ENCODE data around the gene CDK2. TPM values are rescaled to one million over a fixed set of nuclear protein-coding genes. Genes with fewer than 3 reads are reported as not detected.
A peak's percentile ranks its signal among the peaks of the same experiment; 100 is the strongest.
"Not testable (repeated sequence)": the region's sequence is repeated elsewhere in the genome, so short reads cannot be mapped to it uniquely, and the experiment has no call there.

Gene CDK2
- total and polyA plus RNA-seq, 3 experiments from 2014 or later = 8.2 to 125 (median 117) TPM

DNA sequence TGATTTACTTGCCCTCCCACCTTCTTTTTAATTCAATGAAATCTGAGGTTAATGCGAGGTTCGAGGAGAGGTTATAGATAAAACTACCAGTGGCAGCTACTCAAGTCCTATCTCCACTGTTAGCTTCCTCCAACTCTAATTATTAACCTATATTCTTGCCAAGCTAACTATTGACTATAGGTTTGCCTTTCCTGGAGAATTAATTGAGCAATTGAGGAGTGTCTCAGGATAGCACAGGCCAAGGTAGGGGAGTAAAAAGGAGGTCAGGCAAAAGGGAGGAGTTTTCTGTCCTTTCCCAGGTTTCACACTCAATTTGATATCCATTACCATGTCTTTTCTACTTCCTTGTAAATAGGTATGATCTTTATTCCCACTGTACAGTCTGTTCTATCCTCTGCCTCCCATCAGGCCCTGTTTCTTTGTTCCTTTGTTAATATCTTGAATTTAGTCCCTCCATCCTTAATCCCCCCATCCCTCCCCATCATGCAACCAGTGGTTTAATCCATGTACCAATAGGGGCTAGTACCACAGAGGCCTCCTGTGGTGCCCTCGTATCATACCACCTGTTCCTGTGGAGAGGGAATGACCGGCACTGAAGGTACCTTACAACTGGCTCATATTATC lies 26.7 kb downstream of the CDK2 start:
- Histone ChIP-seq H3K27ac (ENCODE audit: low read depth, low read length) (no peak overlapping the region), H3K27me3 (ENCODE audit: insufficient read depth, low read length, poor library complexity, severe bottlenecking) (no peaks in the 10 kb centered on the region), H3K4me1 (ENCODE audit: insufficient read depth, low read length) (peaks cover 5% of the 10 kb centered on the region), H3K4me3 (ENCODE audit: low read length) (no peak overlapping the region), H3K9me3 (ENCODE audit: low read length) (no peaks in the 10 kb centered on the region), H3K36me3 (ENCODE audit: insufficient read depth, low read length) (peaks cover 46% of the 10 kb centered on the region)
- Mint-ChIP-seq H3K4me1 (peaks cover 7 to 14% (median 9%) of the 10 kb centered on the region in 3 donors), H3K36me3 (peaks cover 0 to 61% (median 20%) of the 10 kb centered on the region in 3 donors), H3K27me3 (no peaks in the 10 kb centered on the region), H3K4me3 (no peak overlapping the region), H3K9me3 (no peaks in the 10 kb centered on the region), H3K27ac (peak overlapping the region in 3 of 8 donors; percentile 34 to 69 (median 42))
- CTCF ChIA-PET = interaction anchor here (0.8 to 1.5 kb wide), 3 partner anchors 13 to 255 kb away, joined by 3 to 6 read pairs (median 3); partner anchors contain the start of gene ZC3H10
- POLR2A ChIA-PET = interaction anchor here (0.6 kb wide), 1 partner anchor 44 kb away, joined by 3 read pairs; no protein-coding TSS in a partner anchor
- no peak for DNase-seq

- peaks cover 5% of the 10 kb centered on the region for H3K4me1 ChIP-seq (ENCODE audit: insufficient read depth, low read length)
- H3K27me3 Mint-ChIP-seq = peaks cover 0 to 5% of the 10 kb centered on the region in 2 donors
- peak overlapping the region in 1 of 8 donors; percentile 26 for H3K27ac Mint-ChIP-seq
- CTCF ChIA-PET = interaction anchor here (0.6 to 4.7 kb wide), 22 partner anchors 10 to 256 kb away, joined by 3 to 22 read pairs (median 4); partner anchors contain the start of genes DNAJC14, PA2G4 and RAB5B
- no peaks in the 10 kb centered on the region for H3K27me3 ChIP-seq (ENCODE audit: insufficient read depth, low read length, poor library complexity, severe bottlenecking)
- H3K4me3 Mint-ChIP-seq = no peak overlapping the region
- H3K36me3 ChIP-seq (ENCODE audit: insufficient read depth, low read length) = peaks cover 36% of the 10 kb centered on the region
- H3K4me3 ChIP-seq (ENCODE audit: low read length) = no peak overlapping the region
- POLR2A ChIA-PET = interaction anchor here (0.8 kb wide), 1 partner anchor 11 kb away, joined by 3 read pairs; no protein-coding TSS in a partner anchor
- no peaks in the 10 kb centered on the region for H3K9me3 Mint-ChIP-seq
- H3K4me1 Mint-ChIP-seq = peaks cover 11 to 14% (median 13%) of the 10 kb centered on the region in 3 donors
- no peaks in the 10 kb centered on the region for H3K9me3 ChIP-seq (ENCODE audit: low read length)
- H3K27ac ChIP-seq (ENCODE audit: low read depth, low read length) = no peak overlapping the region
- peaks cover 0 to 44% (median 18%) of the 10 kb centered on the region in 3 donors for H3K36me3 Mint-ChIP-seq
- DNase-seq = no peak
These were observed 28.7 kb downstream of the CDK2 start for GRCh38 chr12:55995366-55995765.

DNA sequence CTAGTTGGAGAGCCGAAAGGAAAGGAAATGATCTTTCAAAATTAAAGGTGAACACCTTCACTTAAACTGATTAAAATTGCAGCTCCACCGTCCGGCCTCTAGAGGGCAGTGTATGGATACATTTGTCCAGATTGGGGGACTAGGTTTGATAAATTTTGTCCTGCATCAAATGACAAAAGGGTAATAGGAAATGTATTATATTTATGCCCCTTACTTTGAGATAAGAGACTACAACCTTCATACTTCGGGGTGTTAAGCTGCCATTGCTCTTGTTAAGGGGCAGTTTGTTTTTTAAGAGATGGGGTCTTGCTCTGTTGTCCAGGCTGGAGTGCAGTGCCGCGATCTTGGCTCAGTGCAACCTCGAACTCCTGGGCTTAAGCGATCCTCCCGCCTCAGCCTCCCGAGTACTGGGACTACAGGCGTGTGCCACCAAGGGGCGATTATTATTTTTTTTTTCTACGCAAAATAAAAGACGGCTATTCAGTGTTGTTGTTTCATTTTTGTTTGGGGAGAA lies 29.6 kb downstream of the CDK2 start:
- peaks cover 27% of the 10 kb centered on the region for H3K36me3 ChIP-seq (ENCODE audit: insufficient read depth, low read length)
- H3K27me3 ChIP-seq (ENCODE audit: insufficient read depth, low read length, poor library complexity, severe bottlenecking) = no peaks in the 10 kb centered on the region
- DNase-seq = peak; percentile 43 to 74 (median 60)
- Mint-ChIP-seq H3K4me3 (peak overlapping the region in 1 of 7 donors; percentile 37), H3K27me3 (peaks cover 0 to 5% of the 10 kb centered on the region in 2 donors), H3K27ac (peak overlapping the region in 5 of 8 donors; percentile 29 to 83 (median 78)), H3K36me3 (peaks cover 0 to 35% (median 13%) of the 10 kb centered on the region in 3 donors), H3K4me1 (peaks cover 11 to 14% (median 13%) of the 10 kb centered on the region in 3 donors), H3K9me3 (no peaks in the 10 kb centered on the region)
- ChIA-PET POLR2A (interaction anchor here (0.8 kb wide), 1 partner anchor 10 kb away, joined by 3 read pairs; no protein-coding TSS in a partner anchor), CTCF (interaction anchor here (0.6 to 4.7 kb wide), 30 partner anchors 11 to 257 kb away, joined by 3 to 22 read pairs (median 4); partner anchors contain the start of genes DNAJC14, PA2G4, RAB5B and RNF41)
- no peak overlapping the region for H3K4me3 ChIP-seq (ENCODE audit: low read length)
- no peaks in the 10 kb centered on the region for H3K9me3 ChIP-seq (ENCODE audit: low read length)
- no peak overlapping the region for H3K27ac ChIP-seq (ENCODE audit: low read depth, low read length)
- H3K4me1 ChIP-seq (ENCODE audit: insufficient read depth, low read length) = peaks cover 5% of the 10 kb centered on the region

DNA sequence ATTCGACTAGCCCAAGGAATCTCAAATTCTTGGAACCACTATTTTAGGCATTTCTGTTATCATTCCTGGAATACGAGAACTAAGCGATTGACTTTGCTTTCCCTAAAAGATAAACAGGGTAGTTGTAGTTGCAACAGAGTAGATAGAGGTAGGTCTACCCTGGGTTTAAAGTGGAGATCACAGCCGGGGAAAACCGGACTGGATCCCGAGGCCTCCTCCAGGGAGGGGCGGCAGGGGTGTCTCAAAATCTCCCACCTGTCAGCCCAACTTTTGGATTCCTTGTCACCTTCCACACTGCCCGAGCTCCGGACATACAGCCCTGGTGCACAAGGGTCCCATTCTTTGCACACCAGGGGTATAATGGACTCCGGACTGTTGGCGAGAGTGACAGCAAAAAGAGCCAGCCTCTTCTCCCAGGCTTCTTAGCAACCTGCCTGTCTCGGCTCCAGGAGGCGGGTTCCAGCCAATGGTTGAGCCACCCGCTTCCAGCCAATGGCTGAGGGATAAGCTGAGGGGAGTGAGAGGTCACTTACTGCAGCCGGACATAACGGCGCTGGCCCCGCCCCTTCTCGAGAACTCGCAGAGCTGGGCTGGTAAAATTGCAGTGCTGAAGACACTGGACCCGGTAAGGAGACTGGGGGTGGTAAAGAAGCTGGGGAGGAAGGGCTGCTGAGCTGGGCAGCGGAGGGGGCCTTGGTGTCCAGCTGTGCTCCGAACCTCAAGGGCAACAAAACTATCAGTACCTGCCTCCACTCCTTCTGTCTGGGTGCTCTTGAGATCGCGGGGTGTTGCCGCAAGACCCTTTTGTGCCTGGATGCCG lies 30.3 kb downstream of the CDK2 start, which contains the start of gene SUOX:
Gene SUOX (plus strand): TSS at position 562 of the 820 bp plus-strand sequence. CDS start 4,946 bp downstream, outside the sequence.
- peaks cover 0 to 5% of the 10 kb centered on the region in 2 donors for H3K27me3 Mint-ChIP-seq
- H3K4me3 Mint-ChIP-seq = peak within 1 kb of the TSS in 3 of 7 donors; percentile 37 to 69 (median 44)
- H3K9me3 ChIP-seq (ENCODE audit: low read length) = no peaks in the 10 kb centered on the region
- H3K27ac ChIP-seq (ENCODE audit: low read depth, low read length) = peak within 1 kb of the TSS; percentile 68
- H3K9me3 Mint-ChIP-seq = no peaks in the 10 kb centered on the region
- no peak for DNase-seq
- peak within 1 kb of the TSS in 5 of 8 donors; percentile 29 to 82 (median 58) for H3K27ac Mint-ChIP-seq
- peaks cover 11 to 14% (median 13%) of the 10 kb centered on the region in 3 donors for H3K4me1 Mint-ChIP-seq
- H3K36me3 Mint-ChIP-seq = peaks cover 0 to 28% (median 11%) of the 10 kb centered on the region in 3 donors
- ChIA-PET CTCF (interaction anchor here (0.7 to 4.7 kb wide), 19 partner anchors 9 to 255 kb away, joined by 3 to 22 read pairs (median 4); partner anchors contain the start of genes RAB5B and RNF41), POLR2A (interaction anchor here (0.7 to 0.9 kb wide), 2 partner anchors 44 to 114 kb away, joined by 3 read pairs; no protein-coding TSS in a partner anchor)
- peaks cover 5% of the 10 kb centered on the region for H3K4me1 ChIP-seq (ENCODE audit: insufficient read depth, low read length)
- no peaks in the 10 kb centered on the region for H3K27me3 ChIP-seq (ENCODE audit: insufficient read depth, low read length, poor library complexity, severe bottlenecking)
- peaks cover 23% of the 10 kb centered on the region for H3K36me3 ChIP-seq (ENCODE audit: insufficient read depth, low read length)
- peak within 1 kb of the TSS; percentile 17 for H3K4me3 ChIP-seq (ENCODE audit: low read length)

- peak overlapping the region in 3 of 7 donors; percentile 31 to 69 (median 44) for H3K4me3 Mint-ChIP-seq
These were observed 30.9 kb downstream of the CDK2 start for GRCh38 chr12:55997535-55997859.

GRCh38 chr12:55999522-55999921 lies 32.9 kb downstream of the CDK2 start:
- H3K9me3 Mint-ChIP-seq; POLR2A ChIA-PET; H3K4me3 Mint-ChIP-seq; H3K4me3 ChIP-seq (ENCODE audit: low read length); H3K9me3 ChIP-seq (ENCODE audit: low read length); H3K27ac Mint-ChIP-seq; H3K27me3 ChIP-seq (ENCODE audit: insufficient read depth, low read length, poor library complexity, severe bottlenecking); H3K4me1 ChIP-seq (ENCODE audit: insufficient read depth, low read length); DNase-seq; H3K36me3 Mint-ChIP-seq; H3K27me3 Mint-ChIP-seq; H3K27ac ChIP-seq (ENCODE audit: low read depth, low read length); H3K36me3 ChIP-seq (ENCODE audit: insufficient read depth, low read length): not testable (repeated sequence)
- CTCF ChIA-PET = interaction anchor here (0.7 to 4.7 kb wide), 2 partner anchors 23 to 25 kb away, joined by 4 to 21 read pairs; partner anchors contain the start of gene RAB5B
- H3K4me1 Mint-ChIP-seq = peaks cover 11 to 14% (median 13%) of the 10 kb centered on the region in 3 donors

More at GRCh38 chr12:55997535-55997859, 30.9 kb downstream of the CDK2 start:
- H3K9me3 ChIP-seq (ENCODE audit: low read length) = no peaks in the 10 kb centered on the region
- DNase-seq = no peak
- no peaks in the 10 kb centered on the region for H3K27me3 ChIP-seq (ENCODE audit: insufficient read depth, low read length, poor library complexity, severe bottlenecking)
- Mint-ChIP-seq H3K36me3 (peaks cover 0 to 22% (median 7%) of the 10 kb centered on the region in 3 donors), H3K9me3 (no peaks in the 10 kb centered on the region), H3K27me3 (peaks cover 0 to 5% of the 10 kb centered on the region in 2 donors), H3K27ac (peak overlapping the region in 1 of 8 donors; percentile 55), H3K4me1 (peaks cover 11 to 14% (median 13%) of the 10 kb centered on the region in 3 donors)
- peaks cover 17% of the 10 kb centered on the region for H3K36me3 ChIP-seq (ENCODE audit: insufficient read depth, low read length)
- CTCF ChIA-PET = interaction anchor here (1.1 to 4.7 kb wide), 4 partner anchors 8 to 31 kb away, joined by 4 to 22 read pairs (median 12); partner anchors contain the start of gene RAB5B
- peak overlapping the region; percentile 68 for H3K27ac ChIP-seq (ENCODE audit: low read depth, low read length)
- H3K4me1 ChIP-seq (ENCODE audit: insufficient read depth, low read length) = peaks cover 5% of the 10 kb centered on the region
- H3K4me3 ChIP-seq (ENCODE audit: low read length) = no peak overlapping the region
- POLR2A ChIA-PET = interaction anchor here (0.7 to 0.9 kb wide), 2 partner anchors 44 to 115 kb away, joined by 3 read pairs; no protein-coding TSS in a partner anchor

DNA sequence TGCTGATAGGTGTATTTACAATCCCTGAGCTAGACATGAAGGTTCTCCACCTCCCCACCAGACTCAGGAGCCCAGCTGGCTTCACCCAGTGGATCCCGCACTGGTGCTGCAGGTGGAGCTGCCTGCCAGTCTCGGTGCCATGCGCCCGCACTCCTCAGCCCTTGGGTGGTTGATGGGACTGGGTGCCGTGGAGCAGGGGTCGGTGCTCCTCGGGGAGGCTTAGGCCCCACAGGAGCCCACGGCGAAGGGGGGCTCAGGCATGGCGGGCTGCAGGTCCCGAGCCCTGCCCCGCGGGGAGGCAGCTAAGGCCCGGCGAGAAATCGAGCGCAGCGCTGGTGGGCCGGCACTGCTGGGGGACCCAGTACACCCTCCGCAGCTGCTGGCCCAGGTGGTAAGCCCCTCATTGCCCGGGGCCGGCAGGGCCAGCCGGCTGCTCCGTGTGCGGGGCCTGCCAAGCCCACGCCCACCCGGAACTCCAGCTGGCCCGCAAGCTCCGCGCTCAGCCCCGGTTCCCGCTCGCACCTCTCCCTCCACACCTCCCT lies 33.4 kb downstream of the CDK2 start:
- H3K27me3 Mint-ChIP-seq; POLR2A ChIA-PET; H3K36me3 Mint-ChIP-seq; H3K27me3 ChIP-seq (ENCODE audit: insufficient read depth, low read length, poor library complexity, severe bottlenecking); DNase-seq; H3K4me3 ChIP-seq (ENCODE audit: low read length); H3K9me3 ChIP-seq (ENCODE audit: low read length); H3K27ac ChIP-seq (ENCODE audit: low read depth, low read length); H3K27ac Mint-ChIP-seq; H3K36me3 ChIP-seq (ENCODE audit: insufficient read depth, low read length); H3K4me3 Mint-ChIP-seq; H3K4me1 ChIP-seq (ENCODE audit: insufficient read depth, low read length); H3K9me3 Mint-ChIP-seq: not testable (repeated sequence)
- CTCF ChIA-PET = interaction anchor here (0.7 to 4.7 kb wide), 3 partner anchors 22 to 28 kb away, joined by 3 to 21 read pairs (median 4); partner anchors contain the start of gene RAB5B
- peaks cover 11 to 15% (median 14%) of the 10 kb centered on the region in 3 donors for H3K4me1 Mint-ChIP-seq
